Stimulated activated CD8-positive, alpha-beta memory T cell treated with anti-CD3 and anti-CD28 coated beads, Interleukin-7, amount 100 ng/mL, for 24 hours (primary cell): ENCODE measurements around the gene TCEAL2.
"Not testable (repeated sequence)": the region's sequence is repeated elsewhere in the genome, so short reads cannot be mapped to it uniquely, and the experiment has no call there.

ENCODE experiments used
- DNase-seq: peaks from one replicate; pipeline ENCODE4 v3.0.0-alpha.2; 2020; ENCODE audit warnings: low read depth

The TCEAL2 gene

GRCh38 chrX:102125436-102125835, at the start of gene TCEAL2:
Gene TCEAL2 (plus strand): TSS chrX:102125679. CDS start chrX:102126831, 1,152 bp downstream.
- DNase-seq = not testable (repeated sequence)

GRCh38 chrX:102077426-102077825, 48.1 kb upstream of the TCEAL2 start:
- no peak for DNase-seq

- DNase-seq = no peak
These were observed 39.8 kb upstream of the TCEAL2 start for GRCh38 chrX:102085706-102086105.

- no peak for DNase-seq
These were observed 12.1 kb upstream of the TCEAL2 start for GRCh38 chrX:102113367-102113766.

- no peak for DNase-seq
These were observed 9.7 kb upstream of the TCEAL2 start for GRCh38 chrX:102115748-102116147.

GRCh38 chrX:102125014-102125413, 465 bp upstream of the TCEAL2 start:
- DNase-seq = not testable (repeated sequence)

GRCh38 chrX:102126080-102126818, 770 bp downstream of the TCEAL2 start:
- not testable (repeated sequence) for DNase-seq

GRCh38 chrX:102126863-102127262, 1.4 kb downstream of the TCEAL2 start:
- DNase-seq = no peak

- DNase-seq = no peak
These were observed 4.0 kb downstream of the TCEAL2 start for GRCh38 chrX:102129473-102129872.

- DNase-seq = no peak
These were observed 12.6 kb downstream of the TCEAL2 start for GRCh38 chrX:102138064-102138463.

GRCh38 chrX:102140876-102141275, 15.4 kb downstream of the TCEAL2 start:
- DNase-seq = not testable (repeated sequence)

- DNase-seq = not testable (repeated sequence)
These were observed 16.2 kb downstream of the TCEAL2 start for GRCh38 chrX:102141631-102142030.

- DNase-seq = not testable (repeated sequence)
These were observed 16.8 kb downstream of the TCEAL2 start, which contains the start of gene TCEAL6 for GRCh38 chrX:102142274-102142673. Gene TCEAL6 (minus strand): TSS chrX:102142481.

GRCh38 chrX:102154218-102154860, 28.9 kb downstream of the TCEAL2 start:
- DNase-seq = no peak

- DNase-seq = no peak
These were observed 29.7 kb downstream of the TCEAL2 start for GRCh38 chrX:102154900-102155805.

- no peak for DNase-seq
These were observed 30.3 kb downstream of the TCEAL2 start, which contains the start of gene BEX5 for GRCh38 chrX:102155806-102156179. Gene BEX5 (minus strand): TSS chrX:102155977. CDS start chrX:102154265, 1,712 bp downstream.
